HG03103 (cell line): ENCODE measurements around the gene SNCA.

Experiments
- ATAC-seq: cut with Tn5 transposase; IDR thresholded peaks from one replicate; pipeline ENCODE4 v1.9.1; 2021; ENCODE audit warnings: low read depth; ENCODE audit not compliant: unreplicated experiment

SNCA gene

GRCh38 chr4:89757154-89757719 is 79.7 kb downstream of the SNCA start:
- no peak for ATAC-seq

DNA sequence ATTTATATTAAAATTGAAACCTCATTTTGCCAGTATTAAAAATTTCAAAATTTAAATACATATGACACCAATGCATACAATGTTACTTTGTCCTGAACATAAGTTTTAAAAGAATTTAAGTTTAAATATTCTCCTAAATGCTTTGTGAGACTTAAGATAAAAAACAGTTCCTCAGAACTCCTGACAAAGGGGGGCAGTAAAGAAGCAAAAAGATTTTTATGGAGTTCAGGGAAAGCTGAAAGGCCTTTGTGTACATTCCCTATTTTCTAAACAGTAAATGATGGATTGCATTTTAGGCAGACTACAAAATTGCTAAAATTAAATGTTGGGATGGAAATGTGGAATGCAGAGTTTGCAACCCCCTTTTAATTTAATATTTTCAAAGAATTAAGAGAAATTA is 81.7 kb downstream of the SNCA start:
- no peak for ATAC-seq

DNA sequence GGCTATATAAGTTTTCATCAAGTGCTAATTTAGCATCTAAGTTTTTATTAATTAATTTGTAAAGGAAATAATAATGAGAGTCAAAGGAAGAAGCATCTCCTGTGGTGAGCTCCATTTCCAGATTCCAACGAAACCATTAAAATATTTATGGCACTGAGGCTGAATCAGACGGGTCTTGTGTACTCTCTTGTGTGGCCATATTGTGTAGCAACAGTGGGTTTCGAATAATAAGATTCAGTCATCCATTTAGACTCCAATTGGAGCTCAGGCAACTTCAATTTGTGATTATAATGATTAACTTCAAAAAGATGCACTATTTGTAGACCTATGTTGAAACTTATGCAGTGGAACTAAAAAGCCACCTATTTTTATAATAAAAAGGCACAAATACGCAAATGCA is 82.4 kb downstream of the SNCA start:
- no peak for ATAC-seq

DNA sequence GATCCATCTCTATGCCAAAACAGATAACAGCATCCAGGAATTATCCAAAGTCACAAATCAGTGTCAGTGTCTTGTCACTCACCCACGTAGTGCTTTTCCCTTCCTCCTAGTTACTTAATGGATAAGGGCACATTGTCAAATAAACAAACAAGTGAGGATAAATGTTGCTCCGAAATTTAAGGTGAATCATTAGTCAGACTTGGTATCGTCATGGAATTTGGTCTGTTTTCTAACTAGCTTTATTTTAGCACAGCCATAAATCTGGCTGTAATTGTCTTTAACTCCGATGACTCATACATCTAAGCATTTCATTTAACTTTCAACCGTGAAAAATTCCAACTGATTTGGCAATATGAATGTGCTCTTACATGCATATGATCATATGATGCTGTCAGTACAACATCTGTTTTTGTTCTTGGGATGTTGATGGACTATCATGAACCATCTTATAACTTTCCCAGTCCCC is 83.3 kb downstream of the SNCA start:
- no peak for ATAC-seq

DNA sequence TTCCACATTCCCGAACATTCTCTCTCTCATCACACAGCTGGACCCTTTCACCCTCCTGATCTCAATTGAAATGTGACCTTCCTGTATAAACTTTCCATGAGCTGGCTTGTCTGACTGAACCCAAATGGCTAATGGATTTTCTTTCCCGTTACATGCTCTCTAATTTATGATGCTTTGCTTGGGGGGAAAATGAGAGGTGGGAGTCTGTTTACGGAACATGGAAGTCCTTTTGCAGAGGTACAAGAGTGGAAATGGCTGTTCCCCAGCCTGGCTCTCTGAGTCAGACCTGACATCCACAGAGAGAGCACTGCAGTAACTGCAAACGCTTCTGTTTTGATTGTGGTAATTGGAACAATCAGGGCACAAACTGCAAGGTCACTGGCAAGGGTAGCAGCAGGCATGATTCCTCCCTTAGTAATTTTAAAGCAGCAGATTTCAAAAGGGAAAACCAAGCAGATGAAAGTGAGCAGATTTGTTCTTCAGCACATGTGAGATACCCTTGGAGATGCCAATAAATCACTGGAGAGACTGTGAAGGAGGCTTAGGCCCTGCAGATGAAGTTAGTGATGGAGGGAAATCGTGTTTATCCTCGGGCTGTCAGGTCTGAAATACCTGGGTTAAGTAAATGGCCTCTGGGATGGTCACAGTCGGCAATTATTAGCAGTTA is 83.9 kb downstream of the SNCA start:
- ATAC-seq: no peak

- ATAC-seq: no peak
Observed at GRCh38 chr4:89751416-89751815, 85.5 kb downstream of the SNCA start.

GRCh38 chr4:89746377-89746776 is 90.6 kb downstream of the SNCA start:
- no peak for ATAC-seq

GRCh38 chr4:89745708-89746107 is 91.3 kb downstream of the SNCA start:
- ATAC-seq: no peak

- no peak for ATAC-seq
Observed at GRCh38 chr4:89744914-89745313, 92.0 kb downstream of the SNCA start.

DNA sequence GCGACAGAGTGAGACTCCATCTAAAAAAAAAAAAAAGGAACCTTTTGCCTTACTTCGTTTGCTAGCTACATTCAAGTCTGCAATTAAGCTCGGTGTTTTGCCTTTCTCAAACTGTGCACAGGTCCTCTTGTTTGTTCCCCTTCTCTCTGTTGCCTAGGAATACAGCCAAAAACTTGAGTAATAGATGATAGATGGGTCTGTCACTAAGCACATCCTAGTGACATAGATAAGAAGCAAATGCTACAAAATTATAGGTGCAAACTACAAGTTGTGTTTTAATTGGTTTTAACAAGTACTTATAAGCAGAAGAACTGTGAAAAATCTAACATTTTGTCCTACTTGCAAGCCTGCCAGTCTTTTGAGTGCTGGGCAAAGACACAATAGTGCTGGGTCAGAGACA is 95.2 kb downstream of the SNCA start:
- no peak for ATAC-seq

- ATAC-seq: no peak
Observed at GRCh38 chr4:89739311-89739988, 97.5 kb downstream of the SNCA start.

DNA sequence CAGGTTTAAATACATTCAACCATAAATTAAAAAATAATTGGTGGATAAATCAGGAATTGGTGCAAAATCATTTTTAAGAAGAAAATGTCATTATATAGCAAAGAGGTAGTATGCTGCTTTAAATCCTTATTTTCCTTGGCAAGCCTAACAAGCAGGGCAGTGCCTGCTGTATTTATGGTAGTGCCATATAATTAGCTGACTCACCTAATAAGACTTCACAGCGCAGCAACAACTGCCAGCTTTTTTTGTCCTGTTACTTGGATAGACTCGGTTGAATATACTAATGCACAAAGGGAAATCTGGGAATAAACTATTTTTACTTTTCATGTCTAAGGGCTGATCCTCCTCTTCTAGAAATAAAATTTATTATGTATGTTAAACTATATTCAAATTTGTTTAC is 99.1 kb downstream of the SNCA start:
- no peak for ATAC-seq

GRCh38 chr4:89733946-89734345 is 103.0 kb downstream of the SNCA start:
- ATAC-seq: no peak

DNA sequence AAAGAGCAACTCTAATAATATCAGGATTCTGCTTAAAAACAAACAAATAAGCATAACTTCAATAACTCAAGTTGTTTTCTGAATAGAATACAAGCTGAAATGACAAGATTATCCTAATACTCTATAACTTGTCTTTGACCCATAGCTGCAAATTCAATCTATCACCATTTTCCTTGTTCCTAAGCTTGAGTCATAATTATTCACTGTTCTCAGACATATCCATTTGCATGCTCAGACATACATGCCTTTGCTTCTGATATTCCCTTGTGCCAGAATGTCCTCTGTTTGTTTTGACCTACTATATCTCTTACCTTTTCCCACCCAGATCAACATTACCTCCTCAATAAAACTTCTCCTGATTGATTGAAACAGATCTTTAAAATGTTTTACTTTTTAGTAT is 109.7 kb downstream of the SNCA start:
- ATAC-seq: no peak

DNA sequence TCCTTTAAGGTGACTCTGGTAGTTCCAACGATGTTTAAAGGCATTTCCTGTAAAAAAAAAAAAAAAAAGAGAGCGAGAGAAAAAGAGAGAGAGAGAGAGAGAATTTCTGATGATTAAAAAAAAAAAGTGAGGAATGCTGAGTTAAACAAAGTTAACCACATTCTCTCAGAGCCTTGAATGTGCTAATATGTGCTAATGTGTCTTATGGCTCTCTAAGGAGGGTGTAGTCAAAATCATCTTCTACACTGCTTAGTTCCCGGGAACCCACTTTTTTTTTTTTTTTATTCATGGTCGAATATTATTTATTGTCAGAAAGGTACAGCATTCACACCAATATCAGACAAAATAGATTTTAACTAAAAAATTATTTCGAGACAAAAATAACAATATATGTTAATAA is 111.7 kb downstream of the SNCA start:
- ATAC-seq: no peak

GRCh38 chr4:89724716-89725115 is 112.2 kb downstream of the SNCA start:
- no peak for ATAC-seq

DNA sequence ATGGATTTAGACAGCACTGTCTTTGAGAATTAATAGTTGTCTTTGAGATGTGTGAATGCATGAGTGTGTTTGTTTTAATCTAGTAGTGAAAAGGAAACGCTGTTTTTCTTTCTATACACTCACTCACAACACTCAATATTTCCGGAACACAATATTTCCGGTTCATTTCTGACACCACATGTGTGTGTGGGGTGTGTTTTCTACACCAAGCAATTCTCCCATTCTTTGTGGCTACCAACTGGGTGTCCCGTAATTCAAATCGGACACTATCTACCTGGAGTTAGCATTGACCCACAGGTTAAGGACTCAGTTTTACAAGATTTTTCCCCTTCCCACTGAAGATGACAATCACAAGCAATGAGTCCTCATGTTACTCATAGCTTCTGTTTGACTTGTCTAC is 113.9 kb downstream of the SNCA start:
- no peak for ATAC-seq

- ATAC-seq: no peak
Observed at GRCh38 chr4:89722517-89722916, 114.4 kb downstream of the SNCA start.

GRCh38 chr4:89720981-89721380 is 116.0 kb downstream of the SNCA start:
- no peak for ATAC-seq

DNA sequence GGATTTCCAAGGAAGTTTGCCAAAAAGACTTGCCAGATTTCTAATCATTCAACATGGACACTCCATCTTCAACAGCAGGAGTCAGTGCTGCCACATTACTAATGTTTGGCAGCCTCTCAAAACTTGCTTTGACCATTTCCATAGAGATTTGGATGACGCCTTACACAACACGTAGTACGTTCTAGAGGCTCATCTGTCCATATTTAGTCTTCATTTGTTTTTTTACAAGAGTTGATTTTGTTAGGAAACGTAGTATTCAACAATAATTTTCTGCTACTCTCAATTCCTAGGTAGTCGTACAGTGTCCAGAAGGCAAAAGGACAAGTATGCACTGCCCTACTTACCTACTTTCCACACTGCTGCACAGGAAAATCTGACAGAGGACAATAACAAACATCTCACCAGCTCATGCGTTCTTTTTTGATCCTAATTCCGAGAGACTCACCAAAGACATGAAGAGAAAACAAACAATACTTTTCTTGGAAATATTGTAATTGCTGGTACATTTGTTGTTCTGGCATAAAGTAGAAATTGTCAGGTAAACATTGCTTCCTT is 117.3 kb downstream of the SNCA start:
- ATAC-seq: no peak

- no peak for ATAC-seq
Observed at GRCh38 chr4:89716893-89717292, 120.1 kb downstream of the SNCA start.

DNA sequence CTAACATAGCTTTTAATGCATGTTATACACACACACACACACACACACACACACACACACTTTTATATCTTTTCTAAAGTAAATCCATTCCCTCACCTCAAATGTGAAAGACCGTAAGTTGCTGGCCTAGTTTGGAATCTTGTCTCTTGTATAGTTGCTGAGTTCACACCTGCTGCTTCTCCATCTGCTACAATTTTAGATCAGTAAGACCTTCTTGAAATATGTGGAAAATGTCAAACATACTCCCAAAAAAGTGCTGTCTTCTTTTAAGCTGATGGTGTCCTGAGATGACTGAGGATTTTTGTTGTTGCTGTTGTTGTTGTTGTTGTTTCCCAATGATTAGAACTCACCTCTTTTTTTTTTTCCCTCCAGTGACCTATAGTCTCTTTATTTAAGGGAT is 121.3 kb downstream of the SNCA start:
- no peak for ATAC-seq
